ENCODE measurements around the gene TPK1. TPM values are rescaled to one million over a fixed set of nuclear protein-coding genes. Genes with fewer than 3 reads are reported as not detected.

The TPK1 gene
- total RNA-seq, 6 experiments from 2014 or later, result 3.1 to 6.7 (median 4.3) TPM

GRCh38 chr7:144691240-144691639, 144.6 kb downstream of the TPK1 start:
- Histone ChIP-seq H3K36me3 (no peaks in the 10 kb centered on the region), H3K27ac (no peak overlapping the region), H3K27me3 (no peaks in the 10 kb centered on the region), H3K4me1 (no peaks in the 10 kb centered on the region), H3K4me3 (no peak overlapping the region), H3K9me3 (no peaks in the 10 kb centered on the region)
- DNase-seq, result no peak
- TF ChIP-seq, protein P1, sequence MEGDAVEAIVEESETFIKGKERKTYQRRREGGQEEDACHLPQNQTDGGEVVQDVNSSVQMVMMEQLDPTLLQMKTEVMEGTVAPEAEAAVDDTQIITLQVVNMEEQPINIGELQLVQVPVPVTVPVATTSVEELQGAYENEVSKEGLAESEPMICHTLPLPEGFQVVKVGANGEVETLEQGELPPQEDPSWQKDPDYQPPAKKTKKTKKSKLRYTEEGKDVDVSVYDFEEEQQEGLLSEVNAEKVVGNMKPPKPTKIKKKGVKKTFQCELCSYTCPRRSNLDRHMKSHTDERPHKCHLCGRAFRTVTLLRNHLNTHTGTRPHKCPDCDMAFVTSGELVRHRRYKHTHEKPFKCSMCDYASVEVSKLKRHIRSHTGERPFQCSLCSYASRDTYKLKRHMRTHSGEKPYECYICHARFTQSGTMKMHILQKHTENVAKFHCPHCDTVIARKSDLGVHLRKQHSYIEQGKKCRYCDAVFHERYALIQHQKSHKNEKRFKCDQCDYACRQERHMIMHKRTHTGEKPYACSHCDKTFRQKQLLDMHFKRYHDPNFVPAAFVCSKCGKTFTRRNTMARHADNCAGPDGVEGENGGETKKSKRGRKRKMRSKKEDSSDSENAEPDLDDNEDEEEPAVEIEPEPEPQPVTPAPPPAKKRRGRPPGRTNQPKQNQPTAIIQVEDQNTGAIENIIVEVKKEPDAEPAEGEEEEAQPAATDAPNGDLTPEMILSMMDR (IDR thresholded peaks at IDR 0.05), result no peak
- TF ChIP-seq POLR2A (IDR thresholded peaks at IDR 0.05), result no peak
- intact Hi-C loops (cut with DNase I), result no loop called here
- no peak for ATAC-seq

DNA sequence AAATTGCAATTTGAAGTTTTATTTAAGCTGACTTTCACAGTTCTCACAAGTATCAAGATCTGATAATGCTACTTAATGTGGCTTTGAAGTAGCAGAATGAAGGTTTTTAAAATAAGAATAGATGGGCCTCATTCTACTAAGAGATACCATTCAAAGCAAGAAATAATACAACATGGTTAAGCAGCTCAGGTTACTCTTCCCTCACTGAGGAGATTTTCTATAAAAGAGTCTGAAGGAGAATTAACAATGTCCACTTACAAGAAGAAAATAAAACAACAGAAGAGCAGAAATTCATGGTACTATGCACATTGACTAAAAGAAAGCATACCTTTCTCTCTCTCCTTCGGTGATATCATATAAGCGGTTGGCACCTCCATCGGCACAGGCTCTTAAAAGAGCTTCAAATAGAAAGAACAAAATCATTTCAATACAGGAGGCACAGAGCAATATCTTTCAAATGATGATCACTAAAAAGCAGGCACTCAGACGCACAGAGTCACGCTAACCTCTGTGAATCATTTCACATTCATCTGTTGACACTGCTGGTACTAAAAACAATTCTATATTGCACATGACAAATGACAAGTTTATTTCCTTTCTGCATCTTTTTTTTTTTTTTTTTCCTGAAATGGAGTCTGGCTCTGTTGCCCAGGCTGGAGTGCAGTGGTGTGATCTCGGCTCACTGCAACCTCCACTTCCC, 153.1 kb downstream of the TPK1 start:
- no peaks in the 10 kb centered on the region for H3K36me3 ChIP-seq

DNA sequence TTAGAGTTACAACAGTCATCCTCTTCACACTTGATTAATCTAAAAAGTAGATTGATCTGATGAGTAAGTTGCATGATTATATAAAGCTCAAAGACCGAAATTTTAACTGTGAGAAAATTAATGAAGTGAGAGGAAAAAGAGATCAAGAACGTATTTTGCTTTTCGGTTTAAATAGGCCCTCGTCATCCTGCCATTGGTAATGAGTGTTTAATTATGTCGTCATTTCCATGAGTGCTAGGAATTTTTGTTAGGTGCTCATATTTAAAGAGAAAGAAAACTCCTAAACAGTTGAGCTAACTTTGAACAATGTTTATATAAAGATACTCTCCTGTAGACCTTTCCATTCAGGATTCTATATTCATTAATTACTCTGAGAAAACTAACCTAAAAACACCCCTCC, 159.4 kb downstream of the TPK1 start:
- Histone ChIP-seq H3K9me3 (no peaks in the 10 kb centered on the region), H3K4me1 (no peaks in the 10 kb centered on the region), H3K4me3 (no peak overlapping the region), H3K27ac (no peak overlapping the region), H3K36me3 (no peaks in the 10 kb centered on the region), H3K27me3 (no peaks in the 10 kb centered on the region)
- no peak for DNase-seq
- ATAC-seq, result no peak
- TF ChIP-seq, protein P1 (IDR thresholded peaks at IDR 0.05), result no peak
- no peak for TF ChIP-seq POLR2A (IDR thresholded peaks at IDR 0.05)
- intact Hi-C loops (cut with DNase I), result no loop called here
- 73% methylated on average over 5 of the region's 5 CpGs for WGBS (ENCODE audit: insufficient coverage, low coverage, low lambda C conversion rate, missing lambda C conversion rate)

More for the DNA sequence above, 153.1 kb downstream of the TPK1 start:
- Histone ChIP-seq H3K27me3 (no peaks in the 10 kb centered on the region), H3K4me1 (no peaks in the 10 kb centered on the region), H3K9me3 (no peaks in the 10 kb centered on the region), H3K4me3 (no peak overlapping the region), H3K27ac (no peak overlapping the region)
- 86% methylated on average over 5 of the region's 6 CpGs for WGBS (ENCODE audit: insufficient coverage, low coverage, low lambda C conversion rate, missing lambda C conversion rate)
- TF ChIP-seq, protein P1 (IDR thresholded peaks at IDR 0.05), result no peak
- no peak for TF ChIP-seq POLR2A (IDR thresholded peaks at IDR 0.05)
- intact Hi-C loops (cut with DNase I), result no loop called here
- ATAC-seq (no peak), DNase-seq (no peak)

- no peak overlapping the region for H3K4me3 ChIP-seq
- H3K27me3 ChIP-seq, result no peaks in the 10 kb centered on the region
- intact Hi-C loops (cut with DNase I), result no loop called here
- H3K36me3 ChIP-seq, result no peaks in the 10 kb centered on the region
- no peak overlapping the region for H3K27ac ChIP-seq
- H3K4me1 ChIP-seq, result no peaks in the 10 kb centered on the region
- H3K9me3 ChIP-seq, result no peaks in the 10 kb centered on the region
- TF ChIP-seq, protein P1 (IDR thresholded peaks at IDR 0.05), result no peak
- no peak for TF ChIP-seq POLR2A (IDR thresholded peaks at IDR 0.05)
- DNase-seq, result no peak
- no peak for ATAC-seq
Measured at GRCh38 chr7:144674550-144674949, 161.3 kb downstream of the TPK1 start.

DNA sequence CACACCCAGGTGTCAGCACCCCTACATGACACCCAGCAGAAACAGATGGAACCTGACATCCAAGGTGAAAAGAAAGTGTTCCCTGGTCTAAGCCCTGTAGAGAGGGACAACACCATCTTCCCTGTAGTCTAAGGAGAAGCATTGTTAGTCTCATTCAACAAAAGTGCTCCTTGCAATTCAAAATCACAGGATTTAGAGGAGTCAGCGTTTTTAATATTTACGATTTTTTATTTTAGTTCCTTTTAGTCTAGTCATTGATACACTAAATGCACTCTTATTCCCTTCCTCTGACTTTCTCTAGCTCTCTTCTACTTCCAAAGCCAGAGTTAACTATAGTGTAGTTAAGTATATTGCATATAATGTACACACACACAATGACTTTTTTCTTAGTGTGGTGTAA, 163.0 kb downstream of the TPK1 start:
- Histone ChIP-seq H3K27me3 (no peaks in the 10 kb centered on the region), H3K4me1 (no peaks in the 10 kb centered on the region), H3K4me3 (no peak overlapping the region), H3K36me3 (no peaks in the 10 kb centered on the region), H3K9me3 (no peaks in the 10 kb centered on the region), H3K27ac (no peak overlapping the region)
- intact Hi-C loops (cut with DNase I), result no loop called here
- DNase-seq, result no peak
- TF ChIP-seq, protein P1 (IDR thresholded peaks at IDR 0.05), result no peak
- no peak for TF ChIP-seq POLR2A (IDR thresholded peaks at IDR 0.05)
- WGBS (ENCODE audit: insufficient coverage, low coverage, low lambda C conversion rate, missing lambda C conversion rate), result 71% methylated on average over 2 of the region's 2 CpGs
- ATAC-seq, result no peak

Measured in right lobe of liver (tissue), 6 donors.